SK-N-SH (cell line): Measurements from ENCODE around the gene DAB2IP. TPM values are rescaled to one million over a fixed set of nuclear protein-coding genes. Genes with fewer than 3 reads are reported as not detected.

Experiments
- CTCF ChIA-PET: fragments of 300-600, 350-600 bp; formaldehyde crosslinking; extraction: SDS; loops from one replicate; lab custom pipeline; 2021; lab: Yijun Ruan, JAX
- POLR2A ChIA-PET: fragments of 350-600 bp; sonication (Branson Sonifier 250); formaldehyde crosslinking; extraction: SDS; loops from one replicate; lab custom pipeline; 2020; ENCODE audit warnings: antibody characterized with exemption, inconsistent platforms; lab: Yijun Ruan, JAX
- DNase-seq: peaks from one replicate; pipeline ENCODE4 v3.0.0; 2012
- H2AFZ ChIP-seq: fragments of 200-600 bp; sonication (generic); 2 replicates; pipeline ENCODE4 v1.8.1; 2016; ENCODE audit warnings: antibody characterized with exemption, mild to moderate bottlenecking, low read depth
- H3F3A ChIP-seq: fragments of 200-600 bp; sonication (generic); replicated peaks from 2 replicates; pipeline ENCODE3; 2016; ENCODE audit warnings: antibody characterized with exemption, mild to moderate bottlenecking; ENCODE audit not compliant: insufficient read depth
- H3K27ac ChIP-seq, 2 experiments: fragments of 200-500 bp in 1 of 2; fragments of 200-600 bp in 1 of 2; sonication (Bioruptor generic) in 1 of 2; sonication (generic), shearing (Covaris generic) in 1 of 2; 2 replicates each; pipeline versions ENCODE4 v1.5.1 to v1.6.1; 2014 to 2016; ENCODE audit warnings: low read depth in 2 of 2, inconsistent platforms in 1 of 2, low read length in 1 of 2, mild to moderate bottlenecking in 1 of 2, mixed read lengths in 1 of 2
- H3K27me3 ChIP-seq: fragments of 200-600 bp; sonication (generic), shearing (Covaris generic); 2 replicates; pipeline ENCODE4 v1.6.1; 2016; ENCODE audit warnings: mixed run types; ENCODE audit not compliant: insufficient read depth
- H3K36me3 ChIP-seq, 2 experiments: fragments of 200-500 bp in 1 of 2; fragments of 200-600 bp in 1 of 2; sonication (Bioruptor generic) in 1 of 2; sonication (generic) in 1 of 2; replicated peaks in 1 of 2; 2 replicates each; pipeline versions ENCODE3 to v1.5.1; 2014 to 2016; ENCODE audit warnings: low read length in 1 of 2, mild to moderate bottlenecking in 1 of 2; ENCODE audit not compliant: insufficient read depth in 2 of 2, control insufficient read depth in 1 of 2
- H3K4me1 ChIP-seq, 2 experiments: fragments of 200-500 bp in 1 of 2; fragments of 200-600 bp in 1 of 2; sonication (Bioruptor generic) in 1 of 2; sonication (generic), shearing (Covaris generic) in 1 of 2; 2 replicates each; pipeline versions ENCODE4 v1.5.1 to v1.6.1; 2014 to 2016; ENCODE audit warnings: low read depth in 1 of 2, low read length in 1 of 2, mixed run types in 1 of 2; ENCODE audit not compliant: insufficient read depth in 2 of 2, control insufficient read depth in 1 of 2
- H3K4me2 ChIP-seq: fragments of 200-600 bp; sonication (generic), shearing (Covaris generic); 2 replicates; pipeline ENCODE4 v1.6.1; 2017; ENCODE audit warnings: mixed run types
- H3K4me3 ChIP-seq, 2 experiments: fragments of 200-500 bp in 1 of 2; fragments of 200-600 bp in 1 of 2; sonication (Bioruptor generic) in 1 of 2; sonication (generic), shearing (Covaris generic) in 1 of 2; 2 replicates each; pipeline versions ENCODE4 v1.5.1 to v1.8.1; 2014 to 2016; ENCODE audit warnings: low read depth in 2 of 2, inconsistent platforms in 1 of 2, low read length in 1 of 2, mild to moderate bottlenecking in 1 of 2, mixed read lengths in 1 of 2, moderate library complexity in 1 of 2
- H3K79me2 ChIP-seq: fragments of 200-600 bp; sonication (generic); 2 replicates; pipeline ENCODE4 v1.8.1; 2017; ENCODE audit warnings: mild to moderate bottlenecking; ENCODE audit not compliant: insufficient read depth
- H3K9ac ChIP-seq: fragments of 200-600 bp; sonication (generic); 2 replicates; pipeline ENCODE4 v1.6.1; 2017; ENCODE audit warnings: mixed run types
- H3K9me2 ChIP-seq: fragments of 200-600 bp; sonication (generic); 2 replicates; pipeline ENCODE4 v1.6.1; 2017; ENCODE audit warnings: mixed run types
- H3K9me3 ChIP-seq: fragments of 200-600 bp; sonication (generic); 2 replicates; pipeline ENCODE4 v1.6.1; 2017; ENCODE audit warnings: mixed run types, mild to moderate bottlenecking, moderate library complexity
- H4K20me1 ChIP-seq: fragments of 200-600 bp; sonication (generic); 2 replicates; pipeline ENCODE4 v1.6.1; 2017; ENCODE audit warnings: mild to moderate bottlenecking, mixed run types; ENCODE audit not compliant: insufficient read depth
- CTCF ChIP-seq: fragments of 200-600 bp; sonication (generic); IDR thresholded peaks from 2 replicates; pipeline ENCODE4 v1.6.1; 2017; ENCODE audit warnings: antibody characterized with exemption, mild to moderate bottlenecking, moderate library complexity
- EZH2phosphoT487 ChIP-seq: fragments of 200-600 bp; sonication (generic); IDR thresholded peaks from 2 replicates; pipeline ENCODE4 v1.6.1; 2017; ENCODE audit warnings: low read depth, mixed run types, mild to moderate bottlenecking, antibody characterized with exemption, moderate library complexity, borderline replicate concordance
- FOSL2 ChIP-seq: IDR thresholded peaks from 2 replicates; pipeline ENCODE4 v1.4.0; 2012; ENCODE audit warnings: low read depth, mild to moderate bottlenecking, moderate library complexity, borderline replicate concordance
- GATA2 ChIP-seq: sonication (generic); formaldehyde crosslinking; IDR thresholded peaks from 2 replicates; pipeline ENCODE4 v1.5.0; 2020; ENCODE audit warnings: mild to moderate bottlenecking, missing genetic modification reagents
- IRF3 ChIP-seq: fragments of 150-350 bp; IDR thresholded peaks from 2 replicates; pipeline ENCODE4 v1.6.1; 2016; ENCODE audit warnings: mild to moderate bottlenecking, low read depth, low read length
- JUND ChIP-seq: IDR thresholded peaks from 2 replicates; pipeline ENCODE4 v1.4.0; 2012
- MEF2A ChIP-seq: IDR thresholded peaks from 2 replicates; pipeline ENCODE4 v1.4.0; 2012; ENCODE audit warnings: low read depth, borderline replicate concordance
- NRF1 ChIP-seq: IDR thresholded peaks from 2 replicates; pipeline ENCODE4 v1.6.1; 2012; ENCODE audit warnings: low read depth, mild to moderate bottlenecking, low read length
- POLR2AphosphoS5 ChIP-seq: IDR thresholded peaks from 2 replicates; pipeline ENCODE4 v1.6.1; 2012; ENCODE audit warnings: low read depth, low read length
- RAD21 ChIP-seq: IDR thresholded peaks from 2 replicates; pipeline ENCODE4 v1.6.1; 2012; ENCODE audit warnings: mild to moderate bottlenecking, low read length
- RFX5 ChIP-seq: IDR thresholded peaks from 2 replicates; pipeline ENCODE4 v1.6.1; 2012; ENCODE audit warnings: mild to moderate bottlenecking, improper control_type of control experiment, low read length
- SIN3A ChIP-seq: IDR thresholded peaks from 2 replicates; pipeline ENCODE4 v1.6.1; 2012; ENCODE audit warnings: low read depth, mild to moderate bottlenecking, low read length, moderate library complexity, borderline replicate concordance
- SMC3 ChIP-seq: IDR thresholded peaks from 2 replicates; pipeline ENCODE4 v1.6.1; 2012; ENCODE audit warnings: low read depth, low read length, improper control_type of control experiment
- TAF1 ChIP-seq: IDR thresholded peaks from 2 replicates; pipeline ENCODE4 v1.6.1; 2012; ENCODE audit warnings: low read depth, mild to moderate bottlenecking, low read length, moderate library complexity, borderline replicate concordance
- TCF12 ChIP-seq: IDR thresholded peaks from 2 replicates; pipeline ENCODE4 v1.4.0; 2012
- TEAD4 ChIP-seq: IDR thresholded peaks from 2 replicates; pipeline ENCODE4 v1.4.0; 2012; ENCODE audit warnings: mild to moderate bottlenecking, borderline replicate concordance; ENCODE audit not compliant: insufficient read depth
- USF2 ChIP-seq: fragments of 150-350 bp; IDR thresholded peaks from 2 replicates; pipeline ENCODE4 v1.6.1; 2017; ENCODE audit warnings: antibody characterized with exemption, low read length, low read depth, borderline replicate concordance
- ZBTB33 ChIP-seq: IDR thresholded peaks from 2 replicates; pipeline ENCODE4 v1.4.0; 2012; ENCODE audit warnings: low read depth, borderline replicate concordance
- WGBS: methylation state at CpG from one replicate; pipeline ENCODE4 v1.1.6; 2017; ENCODE audit warnings: low lambda C conversion rate; 5-methylcytosine and 5-hydroxymethylcytosine counted together
- polyA plus RNA-seq, 3 experiments: library from polyadenylated mRNA; depleted of rRNA; stranded (reverse); fragments of >200 nt; gene quantifications; 2 replicates each; pipeline ENCODE4 v1.2.3, GENCODE V29; 2012
- TF ChIP-seq, protein P1 (sequence below): IDR thresholded peaks from 2 replicates; pipeline ENCODE4 v1.4.0; 2012; ENCODE audit warnings: low read depth

The DAB2IP gene
- polyA plus RNA-seq, 1 of the 3 experiments (the other 2 are of a cell fraction) = 21.4 TPM

DNA sequence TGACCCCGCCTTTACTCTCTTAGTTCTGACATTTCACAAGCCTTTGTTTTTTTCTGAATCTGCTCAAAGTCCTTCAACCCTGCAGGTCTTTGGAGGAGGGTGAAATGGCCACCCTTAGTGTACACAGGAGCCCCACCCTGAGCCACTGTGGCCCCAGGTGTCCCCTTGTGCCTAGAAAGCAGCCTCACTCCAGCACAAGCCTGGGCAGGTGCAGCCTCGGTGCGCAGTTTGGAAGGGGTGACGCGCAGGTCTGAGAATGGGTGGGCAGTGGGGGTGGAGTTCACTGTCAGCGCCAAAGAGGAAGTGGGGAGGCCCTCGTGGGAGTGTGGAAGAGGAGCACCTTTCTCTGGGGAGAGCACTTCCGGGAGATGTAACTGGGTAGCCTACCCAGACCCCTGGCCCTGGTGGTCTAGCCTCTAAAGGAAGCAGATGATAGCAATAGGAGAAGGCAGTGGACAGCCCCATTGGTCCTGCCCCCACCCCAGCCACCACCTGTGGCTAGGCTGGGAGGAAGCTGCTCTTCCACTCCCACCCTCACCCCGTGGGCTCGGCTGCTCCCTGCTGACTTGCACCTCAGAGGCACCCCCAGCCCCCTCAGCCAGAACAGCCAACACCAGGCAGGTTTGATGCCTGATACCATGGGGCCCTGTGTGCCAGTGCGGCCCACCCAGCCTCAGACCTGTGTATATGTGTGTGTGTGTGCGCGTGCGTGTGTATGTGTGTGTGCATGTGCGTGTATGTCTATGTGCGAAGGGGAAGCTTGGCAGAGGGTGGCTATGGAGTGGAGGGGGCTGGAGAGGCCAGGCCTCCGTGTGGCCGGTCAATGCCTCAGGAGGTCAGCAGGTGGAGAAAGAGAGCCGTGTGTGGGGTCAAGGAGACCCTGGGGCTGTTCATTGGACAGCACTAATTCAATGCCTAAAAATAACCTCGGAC, 16.8 kb upstream of the DAB2IP start:
- H3K27ac ChIP-seq = no peak overlapping the region
- H3K79me2 ChIP-seq = no peaks in the 10 kb centered on the region
- no peak overlapping the region; a peak in 1 of 4 replicates for H3K4me3 ChIP-seq
- H3K9me3 ChIP-seq = no peaks in the 10 kb centered on the region
- peak; percentile 86 for DNase-seq
- 84% methylated on average over 18 of the region's 20 CpGs for WGBS
- TF ChIP-seq RAD21 (peak; percentile 89), SIN3A (no peak), SMC3 (peak; percentile 73), TCF12 (no peak), CTCF (peak; percentile 68), MEF2A (no peak)
- TF ChIP-seq, protein P1, sequence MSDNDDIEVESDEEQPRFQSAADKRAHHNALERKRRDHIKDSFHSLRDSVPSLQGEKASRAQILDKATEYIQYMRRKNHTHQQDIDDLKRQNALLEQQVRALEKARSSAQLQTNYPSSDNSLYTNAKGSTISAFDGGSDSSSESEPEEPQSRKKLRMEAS = no peak
- peaks cover 8 to 52% of the 10 kb centered on the region in 2 experiments; a peak in 3 of 4 replicates for H3K4me1 ChIP-seq
- H3K27me3 ChIP-seq = no peaks in the 10 kb centered on the region
- no peaks in the 10 kb centered on the region for H4K20me1 ChIP-seq
- H3K9me2 ChIP-seq = no peaks in the 10 kb centered on the region
- no peak overlapping the region for H3K4me2 ChIP-seq
- H3K36me3 ChIP-seq = no peaks in the 10 kb centered on the region
- no peak overlapping the region for H2AFZ ChIP-seq
- POLR2A ChIA-PET = no interaction called here
- H3F3A ChIP-seq = no peaks in the 10 kb centered on the region
- H3K9ac ChIP-seq = no peak overlapping the region
- CTCF ChIA-PET = interaction anchor here (0.5 to 18.2 kb wide), 34 partner anchors 9 to 488 kb away, joined by 3 to 194 read pairs (median 4); no protein-coding TSS in a partner anchor

DNA sequence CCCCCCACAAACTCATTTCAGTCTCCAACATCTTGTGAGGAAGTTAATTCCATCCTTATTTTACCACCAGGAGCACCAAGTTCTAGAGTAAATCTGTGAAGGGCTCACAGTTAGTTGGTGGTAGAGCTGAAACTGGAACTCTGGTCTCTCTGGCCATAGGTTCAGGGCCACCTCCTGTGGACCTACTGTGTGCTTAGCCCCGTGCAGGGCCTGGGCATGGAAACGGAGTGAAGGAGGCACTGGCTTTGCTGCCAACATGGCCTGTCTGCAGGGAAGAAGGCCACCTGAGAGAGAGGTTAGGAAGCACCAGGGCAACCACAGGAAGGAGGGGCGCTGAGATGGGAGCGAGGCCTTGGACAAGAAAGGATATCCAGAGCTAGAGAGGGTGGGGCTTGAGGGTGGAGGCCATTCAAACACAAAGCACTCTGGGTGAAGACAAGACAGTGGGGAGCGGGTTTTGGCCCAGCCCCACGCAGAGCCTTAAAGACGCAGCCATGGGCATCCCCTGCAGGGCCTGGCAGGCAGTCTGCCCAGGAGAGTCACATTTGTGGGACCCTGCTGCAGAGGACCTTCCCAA, 16.0 kb upstream of the DAB2IP start:
- H3K9me2 ChIP-seq = no peaks in the 10 kb centered on the region
- H3K36me3 ChIP-seq = no peaks in the 10 kb centered on the region
- no peak overlapping the region for H3K9ac ChIP-seq
- no peak overlapping the region for H2AFZ ChIP-seq
- no peak overlapping the region for H3K4me3 ChIP-seq
- no peak overlapping the region for H3K27ac ChIP-seq
- H3K9me3 ChIP-seq = no peaks in the 10 kb centered on the region
- H3K4me2 ChIP-seq = no peak overlapping the region; the same call in 1 of the 2 replicates
- ChIA-PET CTCF (interaction anchor here (0.7 to 18.2 kb wide), 28 partner anchors 15 to 487 kb away, joined by 3 to 194 read pairs (median 4); no protein-coding TSS in a partner anchor), POLR2A (no interaction called here)
- H3F3A ChIP-seq = no peaks in the 10 kb centered on the region
- H3K27me3 ChIP-seq = no peaks in the 10 kb centered on the region
- 78% methylated on average over 7 of the region's 7 CpGs for WGBS
- H3K4me1 ChIP-seq = peaks cover 8 to 54% of the 10 kb centered on the region in 2 experiments; a peak in 3 of 4 replicates
- no peaks in the 10 kb centered on the region for H3K79me2 ChIP-seq
- no peak for DNase-seq
- 0 out of 2 replicates have a peak, but pooled peaks cover 3% of the 10 kb centered on the region for H4K20me1 ChIP-seq
- TF ChIP-seq RFX5 (no peak), TCF12 (no peak), ZBTB33 (no peak), SMC3 (no peak), EZH2phosphoT487 (no peak), IRF3 (no peak), TEAD4 (no peak), GATA2 (CRISPR knock-in tag) (no peak), USF2 (no peak), POLR2AphosphoS5 (no peak), FOSL2 (no peak), TAF1 (no peak), JUND (no peak), NRF1 (no peak)
